NCI-H82 treated with DMSO at 0.1 percent for 48 hours (cell line): ENCODE data around the gene DYNC1LI1.
"Not testable (repeated sequence)": the region's sequence is repeated elsewhere in the genome, so short reads cannot be mapped to it uniquely, and the experiment has no call there.

ENCODE experiments used
- DNase-seq: peaks from one replicate; lab custom pipeline; 2025; ENCODE audit not compliant: unreplicated experiment; lab: John Stamatoyannopoulos, UW

Gene DYNC1LI1

GRCh38 chr3:32540899-32541298, 29.8 kb downstream of the DYNC1LI1 start:
- no peak for DNase-seq

GRCh38 chr3:32532434-32532833, 38.2 kb downstream of the DYNC1LI1 start:
- DNase-seq, result no peak

- no peak for DNase-seq
Observed at GRCh38 chr3:32531010-32531647, 39.5 kb downstream of the DYNC1LI1 start.

- DNase-seq, result no peak
Observed at GRCh38 chr3:32525720-32526119, 44.9 kb downstream of the DYNC1LI1 start.

GRCh38 chr3:32522682-32523081, 48.0 kb downstream of the DYNC1LI1 start:
- DNase-seq, result no peak

- not testable (repeated sequence) for DNase-seq
Observed at GRCh38 chr3:32518921-32519320, 51.7 kb downstream of the DYNC1LI1 start.

GRCh38 chr3:32516751-32517150, 53.9 kb downstream of the DYNC1LI1 start:
- not testable (repeated sequence) for DNase-seq

GRCh38 chr3:32511005-32511404, 59.7 kb downstream of the DYNC1LI1 start:
- DNase-seq, result no peak

- peak; percentile 6 for DNase-seq
Observed at GRCh38 chr3:32510075-32510724, 60.5 kb downstream of the DYNC1LI1 start.

- DNase-seq, result no peak
Observed at GRCh38 chr3:32508711-32509110, 61.9 kb downstream of the DYNC1LI1 start.

- no peak for DNase-seq
Observed at GRCh38 chr3:32506466-32506865, 64.2 kb downstream of the DYNC1LI1 start.

GRCh38 chr3:32502946-32503286, 67.7 kb downstream of the DYNC1LI1 start:
- DNase-seq, result no peak

GRCh38 chr3:32502118-32502945, 68.3 kb downstream of the DYNC1LI1 start, which contains the start of gene CMTM6:
CMTM6 (minus strand) TSS chr3:32502852; CDS start chr3:32502745, 107 bp downstream.
- peak; percentile 23 for DNase-seq

GRCh38 chr3:32501783-32502117, 68.9 kb downstream of the DYNC1LI1 start:
- DNase-seq, result no peak

GRCh38 chr3:32500880-32501782, 69.5 kb downstream of the DYNC1LI1 start:
- no peak for DNase-seq

GRCh38 chr3:32500231-32500630, 70.4 kb downstream of the DYNC1LI1 start:
- DNase-seq, result no peak

- no peak for DNase-seq
Observed at GRCh38 chr3:32499585-32499984, 71.1 kb downstream of the DYNC1LI1 start.

GRCh38 chr3:32498992-32499391, 71.7 kb downstream of the DYNC1LI1 start:
- no peak for DNase-seq

- no peak for DNase-seq
Observed at GRCh38 chr3:32498252-32498651, 72.4 kb downstream of the DYNC1LI1 start.

GRCh38 chr3:32495609-32496008, 75.0 kb downstream of the DYNC1LI1 start:
- DNase-seq, result no peak

- DNase-seq, result no peak
Observed at GRCh38 chr3:32495085-32495484, 75.6 kb downstream of the DYNC1LI1 start.
